GM18526 (cell line): Measurements from ENCODE around the gene NAT16.

ENCODE experiments used
- POLR2A ChIP-seq: IDR thresholded peaks from 3 replicates; pipeline ENCODE4 v1.6.1; 2011; ENCODE audit not compliant: insufficient read length; ENCODE audit errors: extremely low read depth

The NAT16 gene

DNA sequence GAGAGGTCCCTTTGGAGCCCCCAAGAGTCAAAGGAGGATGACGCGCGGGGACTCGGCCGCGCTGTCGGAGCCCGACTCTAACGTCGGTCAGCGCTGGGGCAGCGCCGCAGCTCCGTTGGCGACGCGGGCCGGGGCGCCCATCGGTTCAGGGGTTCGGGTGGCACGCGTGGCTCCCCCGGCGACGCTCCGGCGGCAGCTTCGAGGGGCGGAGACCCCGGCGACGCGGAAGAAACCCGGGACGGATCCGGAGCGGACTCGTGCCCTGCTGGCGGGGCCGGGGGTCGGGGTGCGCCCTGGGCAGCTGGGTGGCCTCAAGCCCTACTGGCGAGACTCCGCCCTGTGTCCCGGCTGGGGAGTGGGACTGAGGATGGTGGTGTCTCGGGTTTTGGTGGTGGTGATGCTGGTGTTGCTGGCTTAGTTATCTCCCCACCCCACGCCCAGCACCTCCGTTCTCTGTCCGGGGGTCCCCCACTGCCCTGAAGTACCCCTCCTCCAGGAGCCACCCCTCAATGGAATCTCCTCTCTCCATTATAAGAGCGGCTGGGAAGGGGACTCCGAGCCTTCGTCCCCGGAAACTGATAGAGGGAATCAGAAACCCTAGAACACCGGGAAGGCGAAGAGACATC lies at the start of gene NAT16:
Gene NAT16, minus strand, starts transcription at position 164 of the 626 bp plus-strand sequence. CDS start 5,486 bp downstream, outside the sequence.
- no peak for TF ChIP-seq POLR2A

- TF ChIP-seq POLR2A, result no peak
Measured at GRCh38 chr7:101226721-101227120, 46.6 kb upstream of the NAT16 start.

GRCh38 chr7:101225650-101226049 lies 45.6 kb upstream of the NAT16 start:
- no peak for TF ChIP-seq POLR2A

DNA sequence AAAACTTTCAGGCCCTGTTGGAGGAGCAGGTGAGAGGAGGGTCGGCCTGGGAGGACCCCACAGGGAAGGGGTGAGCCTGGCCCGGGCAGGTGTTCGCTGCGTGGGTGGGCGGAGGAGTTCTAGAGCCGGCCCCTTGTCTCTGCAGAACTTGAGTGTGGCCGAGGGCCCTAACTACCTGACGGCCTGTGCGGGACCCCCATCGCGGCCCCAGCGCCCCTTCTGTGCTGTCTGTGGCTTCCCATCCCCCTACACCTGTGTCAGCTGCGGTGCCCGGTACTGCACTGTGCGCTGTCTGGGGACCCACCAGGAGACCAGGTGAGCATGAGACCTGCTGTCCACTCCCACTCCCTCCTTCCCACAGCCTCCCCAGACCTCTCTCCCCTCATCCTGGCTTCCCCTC lies 43.4 kb upstream of the NAT16 start:
- no peak for TF ChIP-seq POLR2A

DNA sequence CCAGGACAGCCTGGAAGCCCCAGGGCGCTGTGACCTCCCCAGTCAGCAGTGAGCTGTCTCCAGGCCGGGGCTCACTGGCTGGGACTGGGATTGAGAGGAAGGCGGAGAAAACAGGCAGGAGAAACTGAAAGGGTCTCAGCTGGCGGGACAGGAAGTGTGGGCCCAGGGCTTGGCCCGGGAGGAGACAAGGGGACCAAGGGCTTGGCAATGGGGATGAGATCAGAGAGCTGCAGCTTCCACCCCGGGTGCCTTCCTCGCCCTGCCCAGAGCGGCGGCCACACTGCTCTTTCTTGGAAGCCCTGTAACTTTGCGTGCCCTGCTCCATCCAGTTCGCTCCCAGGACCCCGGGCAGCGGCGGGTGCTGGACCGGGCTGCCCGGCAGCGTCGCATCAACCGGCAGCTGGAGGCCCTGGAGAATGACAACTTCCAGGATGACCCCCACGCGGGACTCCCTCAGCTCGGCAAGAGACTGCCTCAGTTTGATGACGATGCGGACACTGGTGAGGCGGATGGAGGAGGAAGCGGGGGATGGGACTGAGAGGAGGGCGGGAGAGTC lies 42.3 kb upstream of the NAT16 start:
- no peak for TF ChIP-seq POLR2A

GRCh38 chr7:101220295-101220694 lies 40.2 kb upstream of the NAT16 start:
- no peak for TF ChIP-seq POLR2A

DNA sequence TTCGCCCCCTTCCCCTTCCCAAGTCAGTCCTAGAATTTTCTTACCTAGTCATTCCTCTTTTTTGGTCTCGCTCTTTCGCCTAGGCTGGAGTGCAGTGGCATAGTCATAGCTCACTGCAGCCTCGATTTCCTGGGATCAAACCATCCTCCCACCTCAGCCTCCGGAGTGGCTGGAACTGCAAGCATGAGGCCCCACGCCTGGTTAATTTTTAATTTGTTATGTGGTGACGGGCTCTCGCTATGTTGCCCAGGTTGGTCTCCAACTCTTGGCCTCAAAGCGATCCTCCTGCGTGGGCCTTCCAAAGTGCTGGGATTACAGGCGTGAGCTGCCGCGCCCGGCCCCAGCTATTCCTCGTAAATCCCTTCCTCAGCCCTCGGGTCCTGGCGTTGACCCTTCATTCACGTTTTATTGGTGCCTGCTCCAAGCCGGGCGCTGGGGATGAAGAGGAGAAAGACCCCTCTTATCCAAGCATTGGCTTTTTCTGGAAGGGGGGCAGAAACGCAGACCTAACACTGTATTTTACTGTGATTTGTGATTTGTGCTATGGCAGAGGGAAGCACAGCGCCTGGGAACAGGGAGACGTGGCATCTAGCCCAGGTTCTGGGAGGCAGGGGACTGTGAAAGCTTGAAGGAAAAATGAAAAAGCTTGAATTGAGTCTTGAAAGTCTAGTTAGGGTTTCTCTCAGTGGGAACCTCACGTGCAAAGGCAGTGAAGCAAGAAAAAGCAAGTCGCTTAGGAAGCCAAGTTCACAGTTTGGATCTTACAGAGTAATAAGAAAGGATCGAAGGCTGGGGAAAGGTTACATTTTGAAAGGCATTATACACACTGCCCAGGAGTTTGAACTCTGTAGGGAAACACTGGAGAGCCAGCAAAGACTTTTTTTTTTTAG lies 38.4 kb upstream of the NAT16 start:
- TF ChIP-seq POLR2A, result no peak

- TF ChIP-seq POLR2A, result peak; percentile 44
Measured at GRCh38 chr7:101217388-101218235, 37.5 kb upstream of the NAT16 start, which contains the start of the genes PLOD3 and ZNHIT1. PLOD3 (minus strand) TSS chr7:101217581; CDS start chr7:101217274, 307 bp downstream. ZNHIT1 (plus strand) TSS chr7:101218165; CDS start chr7:101218196, 31 bp downstream.

DNA sequence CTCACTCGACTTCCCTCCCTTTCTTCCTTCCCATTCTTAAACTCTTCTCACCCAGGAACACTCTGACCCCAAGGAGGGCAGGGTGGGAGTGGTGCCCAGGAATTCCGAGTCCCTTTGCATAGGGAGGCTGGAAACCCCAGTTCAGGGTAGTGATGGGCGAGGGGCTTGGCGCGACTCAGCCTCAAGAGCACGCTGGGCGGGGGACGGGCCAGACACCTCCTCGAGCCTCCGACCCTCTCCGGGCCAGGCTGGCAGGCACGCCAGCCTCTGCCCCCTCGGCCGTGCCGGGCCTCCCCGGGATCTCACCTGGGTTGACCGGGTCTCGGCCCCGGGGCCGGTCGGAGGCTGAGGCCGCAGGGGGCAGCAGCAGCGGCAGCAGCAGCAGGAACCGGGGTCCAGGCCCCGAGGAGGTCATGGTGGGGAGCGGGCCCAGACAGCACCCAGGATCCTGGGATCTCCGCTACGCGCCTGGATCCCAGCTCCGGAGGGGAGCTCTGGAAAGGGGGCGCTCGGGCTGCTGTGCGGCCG lies 36.8 kb upstream of the NAT16 start:
- no peak for TF ChIP-seq POLR2A

DNA sequence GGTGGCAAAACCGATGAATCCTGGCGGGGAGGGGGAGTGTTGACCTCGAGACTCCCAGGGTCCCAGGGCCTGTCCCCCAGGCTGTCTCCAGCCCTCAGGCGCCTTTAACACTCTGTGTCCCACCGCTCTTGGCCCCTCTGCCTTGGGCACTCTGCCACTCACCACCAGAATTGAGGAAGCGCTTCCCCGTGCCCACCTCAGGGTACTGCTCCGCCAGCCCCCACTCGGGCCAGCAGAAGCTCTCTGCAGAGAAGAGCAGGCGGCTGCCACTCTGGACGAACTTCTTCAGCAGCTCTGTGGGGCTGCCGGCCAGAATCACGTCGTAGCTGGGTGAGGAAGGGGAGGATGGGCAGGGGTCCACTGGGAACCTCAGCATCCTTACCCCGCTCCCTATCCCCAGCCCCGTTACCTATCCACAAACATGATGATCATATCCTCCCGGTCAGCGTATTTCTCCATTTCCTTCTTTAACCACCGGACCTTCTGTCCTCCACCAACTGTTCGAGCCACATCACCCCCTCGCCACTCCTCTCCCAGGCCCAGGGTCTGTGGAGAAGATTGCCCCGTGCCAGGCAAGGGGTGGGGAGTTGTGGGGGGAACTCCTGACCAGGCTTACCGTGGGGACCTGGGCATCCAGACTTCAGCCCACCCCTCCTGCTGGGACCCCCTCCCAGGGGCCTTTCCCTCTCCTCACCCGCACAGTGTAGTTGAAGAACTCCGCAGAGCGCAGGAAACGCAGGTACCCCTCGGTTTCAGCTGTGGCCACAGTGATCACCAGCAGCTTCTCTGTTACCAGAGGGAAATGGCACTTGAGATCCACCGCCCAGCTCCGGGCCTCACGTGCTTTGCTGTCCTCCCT lies 36.1 kb upstream of the NAT16 start:
- TF ChIP-seq POLR2A, result no peak

DNA sequence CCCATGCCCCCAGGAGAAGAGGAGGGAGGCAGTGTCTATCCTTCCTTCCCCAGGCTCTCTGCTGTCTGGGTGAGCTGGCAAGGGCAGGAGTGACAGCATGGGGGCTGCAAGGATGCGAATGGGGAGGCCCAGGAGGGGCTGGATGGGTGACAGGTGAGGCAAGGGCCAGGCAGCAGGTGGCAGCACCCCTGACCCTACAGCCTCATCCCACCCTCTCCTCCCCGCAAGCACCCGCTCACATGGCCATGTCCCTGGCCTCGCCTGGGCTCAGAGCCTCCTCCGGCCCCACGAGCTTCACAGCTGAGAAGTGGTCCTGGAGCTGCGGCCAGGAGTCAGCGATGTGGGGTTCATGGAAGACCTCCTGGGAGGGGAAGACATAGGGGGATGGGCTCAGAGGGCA lies 31.9 kb upstream of the NAT16 start:
- TF ChIP-seq POLR2A, result no peak

- no peak for TF ChIP-seq POLR2A
Measured at GRCh38 chr7:101211501-101211900, 31.4 kb upstream of the NAT16 start.

DNA sequence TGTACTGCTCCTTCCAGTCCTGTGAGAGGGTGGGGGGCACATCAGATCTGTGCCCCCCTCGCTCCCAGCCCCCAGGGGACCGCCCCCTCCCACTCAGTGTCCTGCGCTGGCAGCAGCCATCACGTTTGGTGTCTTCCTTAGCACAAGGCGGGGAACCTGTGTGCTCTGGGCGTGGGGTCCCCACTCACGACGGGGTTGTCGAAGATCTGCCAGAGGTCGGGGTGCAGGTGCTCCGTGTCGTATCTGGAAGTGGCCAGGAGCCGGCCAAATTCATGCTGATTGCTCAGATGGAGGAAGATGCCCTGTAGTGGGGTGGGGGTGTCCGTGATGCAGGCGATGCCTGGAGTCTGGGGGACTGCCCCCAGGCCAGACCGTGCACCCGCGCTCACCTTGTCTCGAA lies 30.1 kb upstream of the NAT16 start:
- no peak for TF ChIP-seq POLR2A

DNA sequence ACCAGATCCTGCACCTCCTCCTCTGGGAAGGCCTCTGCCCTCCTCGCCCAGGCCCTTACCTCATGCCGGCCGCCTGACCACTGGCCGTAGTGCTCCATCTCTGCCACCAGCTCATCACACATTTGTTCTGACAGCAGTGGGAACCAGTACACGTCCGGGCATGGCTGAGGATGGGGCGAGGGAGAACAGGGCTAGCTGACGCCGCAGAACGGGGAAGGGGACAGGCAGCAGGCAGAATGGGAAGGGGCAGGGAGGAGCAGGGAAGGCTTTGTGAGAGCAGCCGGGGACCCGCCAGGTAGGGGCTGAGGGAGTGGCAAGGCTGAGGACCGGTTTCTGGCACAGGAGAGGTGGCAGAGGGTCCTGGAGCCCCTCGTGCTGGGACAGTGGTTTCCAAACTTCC lies 28.7 kb upstream of the NAT16 start:
- no peak for TF ChIP-seq POLR2A
